Measurements from ENCODE around the gene ARHGEF19. TPM values are rescaled to one million over a fixed set of nuclear protein-coding genes. Genes with fewer than 3 reads are reported as not detected.
A peak's percentile ranks its signal among the peaks of the same experiment; 100 is the strongest.

Gene ARHGEF19
- total RNA-seq, 1 donor from 2014 or later = 5.7 TPM

- H3K27me3 ChIP-seq (ENCODE audit: insufficient read depth, low read length) = no peaks in the 10 kb centered on the region
- peak overlapping the region; percentile 83 for H3K4me3 ChIP-seq (ENCODE audit: insufficient read depth, low read depth, low read length)
- H3K9me3 Mint-ChIP-seq (ENCODE audit: unreplicated experiment) = peaks cover 4% of the 10 kb centered on the region
- H3K79me2 ChIP-seq (ENCODE audit: insufficient read depth, low read length) = no peaks in the 10 kb centered on the region
- TF ChIP-seq CTCF (IDR thresholded peaks at IDR 0.05; ENCODE audit: insufficient read depth, low read depth, low read length) (no peak), EZH2 (IDR thresholded peaks at IDR 0.05; ENCODE audit: insufficient read depth, low read length) (no peak)
- H3K9ac ChIP-seq (ENCODE audit: low read length) = peak overlapping the region; percentile 73
- FAIRE-seq (no peak), DNase-seq (ENCODE audit: low read depth) (peak; percentile 14)
- no peaks in the 10 kb centered on the region for H3K27me3 Mint-ChIP-seq (ENCODE audit: low read depth, unreplicated experiment)
- H4K20me1 ChIP-seq (ENCODE audit: insufficient read depth, low read length) = no peaks in the 10 kb centered on the region
- H3K4me3 Mint-ChIP-seq (ENCODE audit: unreplicated experiment) = peak overlapping the region; percentile 88
- peaks cover 7% of the 10 kb centered on the region for H3K4me1 Mint-ChIP-seq (ENCODE audit: low read depth, unreplicated experiment)
- no peaks in the 10 kb centered on the region for H3K36me3 Mint-ChIP-seq (ENCODE audit: low read depth, unreplicated experiment)
- peaks cover 17% of the 10 kb centered on the region for H3K4me1 ChIP-seq (ENCODE audit: insufficient read depth, low read length)
- H3K4me2 ChIP-seq (ENCODE audit: low read length) = peak overlapping the region; percentile 87
- H3K27ac Mint-ChIP-seq (ENCODE audit: unreplicated experiment) = peak overlapping the region; percentile 80
- H3K9me3 ChIP-seq (ENCODE audit: insufficient read depth, low read depth, low read length) = no peaks in the 10 kb centered on the region
- peak overlapping the region; percentile 45 for H3K27ac ChIP-seq (ENCODE audit: low read depth, low read length)
- peak overlapping the region; percentile 80 for H2AFZ ChIP-seq (ENCODE audit: low read depth, low read length)
- H3K36me3 ChIP-seq (ENCODE audit: insufficient read depth, low read length) = no peaks in the 10 kb centered on the region
Observed at GRCh38 chr1:16237343-16237830, 24.9 kb upstream of the ARHGEF19 start.

- Histone ChIP-seq H3K27me3 (ENCODE audit: insufficient read depth, low read length) (no peaks in the 10 kb centered on the region), H4K20me1 (ENCODE audit: insufficient read depth, low read length) (no peaks in the 10 kb centered on the region), H2AFZ (ENCODE audit: low read depth, low read length) (peak within 1 kb of the TSS; percentile 80), H3K27ac (ENCODE audit: low read depth, low read length) (peak within 1 kb of the TSS; percentile 45), H3K4me1 (ENCODE audit: insufficient read depth, low read length) (peaks cover 21% of the 10 kb centered on the region), H3K79me2 (ENCODE audit: insufficient read depth, low read length) (no peaks in the 10 kb centered on the region), H3K9me3 (ENCODE audit: insufficient read depth, low read depth, low read length) (no peaks in the 10 kb centered on the region), H3K4me3 (ENCODE audit: insufficient read depth, low read depth, low read length) (peak within 1 kb of the TSS; percentile 83), H3K36me3 (ENCODE audit: insufficient read depth, low read length) (no peaks in the 10 kb centered on the region), H3K4me2 (ENCODE audit: low read length) (peak within 1 kb of the TSS; percentile 87), H3K9ac (ENCODE audit: low read length) (peak within 1 kb of the TSS; percentile 73)
- peak; percentile 76 for DNase-seq (ENCODE audit: low read depth)
- Mint-ChIP-seq H3K27ac (ENCODE audit: unreplicated experiment) (peak within 1 kb of the TSS; percentile 80), H3K4me1 (ENCODE audit: low read depth, unreplicated experiment) (peaks cover 7% of the 10 kb centered on the region), H3K9me3 (ENCODE audit: unreplicated experiment) (peaks cover 4% of the 10 kb centered on the region), H3K36me3 (ENCODE audit: low read depth, unreplicated experiment) (no peaks in the 10 kb centered on the region), H3K4me3 (ENCODE audit: unreplicated experiment) (peak within 1 kb of the TSS; percentile 88), H3K27me3 (ENCODE audit: low read depth, unreplicated experiment) (no peaks in the 10 kb centered on the region)
- TF ChIP-seq EZH2 (IDR thresholded peaks at IDR 0.05; ENCODE audit: insufficient read depth, low read length) (no peak), CTCF (IDR thresholded peaks at IDR 0.05; ENCODE audit: insufficient read depth, low read depth, low read length) (no peak)
- no peak for FAIRE-seq
Observed at GRCh38 chr1:16236511-16237342, 24.3 kb upstream of the ARHGEF19 start, which contains the start of gene CPLANE2. CPLANE2 (minus strand) TSS chr1:16237183; CDS start chr1:16236742, 441 bp downstream.
